ENCODE results near the gene SAMD10.
"Not testable (repeated sequence)": the region's sequence is repeated elsewhere in the genome, so short reads cannot be mapped to it uniquely, and the experiment has no call there.

SAMD10 gene

GRCh38 chr20:63969838-63970713 is 9.4 kb downstream of the SAMD10 start, which contains the start of gene ZNF512B:
TSS of gene ZNF512B (minus strand) at chr20:63969930. CDS start at chr20:63967950, 1,980 bp downstream.
- DNase-seq (ENCODE audit: low read depth in 3 of 3, low spot score in 1 of 3), result peak in 1 of 3 donors; percentile 51

- DNase-seq (ENCODE audit: low read depth in 3 of 3, low spot score in 1 of 3), result no peak
Measured at GRCh38 chr20:63968928-63969760, 10.3 kb downstream of the SAMD10 start.

GRCh38 chr20:63968136-63968927 is 11.1 kb downstream of the SAMD10 start:
- DNase-seq (ENCODE audit: low read depth in 3 of 3, low spot score in 1 of 3), result no peak

GRCh38 chr20:63967330-63968135 is 11.9 kb downstream of the SAMD10 start:
- DNase-seq (ENCODE audit: low read depth in 3 of 3, low spot score in 1 of 3), result no peak

- no peak for DNase-seq (ENCODE audit: low read depth in 3 of 3, low spot score in 1 of 3)
Measured at GRCh38 chr20:63966944-63967322, 12.5 kb downstream of the SAMD10 start.

- DNase-seq (ENCODE audit: low read depth in 3 of 3, low spot score in 1 of 3), result no peak
Measured at GRCh38 chr20:63966172-63966943, 13.1 kb downstream of the SAMD10 start.

- no peak for DNase-seq (ENCODE audit: low read depth in 3 of 3, low spot score in 1 of 3)
Measured at GRCh38 chr20:63964412-63964811, 15.0 kb downstream of the SAMD10 start.

- DNase-seq (ENCODE audit: low read depth in 3 of 3, low spot score in 1 of 3), result no peak
Measured at GRCh38 chr20:63963784-63964301, 15.6 kb downstream of the SAMD10 start.

- no peak for DNase-seq (ENCODE audit: low read depth in 3 of 3, low spot score in 1 of 3)
Measured at GRCh38 chr20:63963348-63963741, 16.1 kb downstream of the SAMD10 start.

- DNase-seq (ENCODE audit: low read depth in 3 of 3, low spot score in 1 of 3), result no peak
Measured at GRCh38 chr20:63962426-63963347, 16.8 kb downstream of the SAMD10 start.

GRCh38 chr20:63961664-63962425 is 17.6 kb downstream of the SAMD10 start:
- no peak for DNase-seq (ENCODE audit: low read depth in 3 of 3, low spot score in 1 of 3)

- not testable (repeated sequence) for DNase-seq (ENCODE audit: low read depth in 3 of 3, low spot score in 1 of 3)
Measured at GRCh38 chr20:63960654-63961621, 18.5 kb downstream of the SAMD10 start.

GRCh38 chr20:63959699-63960075 is 19.8 kb downstream of the SAMD10 start:
- DNase-seq (ENCODE audit: low read depth in 3 of 3, low spot score in 1 of 3), result no peak

- DNase-seq (ENCODE audit: low read depth in 3 of 3, low spot score in 1 of 3), result no peak
Measured at GRCh38 chr20:63958964-63959698, 20.3 kb downstream of the SAMD10 start.

- DNase-seq (ENCODE audit: low read depth in 3 of 3, low spot score in 1 of 3), result no peak
Measured at GRCh38 chr20:63958471-63958870, 21.0 kb downstream of the SAMD10 start.

Data from stimulated activated CD4-positive, alpha-beta T cell treated with anti-CD3 and anti-CD28 coated beads, TNF-alpha, amount 100 ng/mL, for 1 hour (primary cell).